HG03521 (cell line): ENCODE results near the gene DGCR8.

ENCODE experiments used
- ATAC-seq: cut with Tn5 transposase; IDR thresholded peaks from one replicate; pipeline ENCODE4 v1.9.1; 2021; ENCODE audit warnings: mild to moderate bottlenecking, moderate library complexity; ENCODE audit not compliant: unreplicated experiment

DGCR8 gene

DNA sequence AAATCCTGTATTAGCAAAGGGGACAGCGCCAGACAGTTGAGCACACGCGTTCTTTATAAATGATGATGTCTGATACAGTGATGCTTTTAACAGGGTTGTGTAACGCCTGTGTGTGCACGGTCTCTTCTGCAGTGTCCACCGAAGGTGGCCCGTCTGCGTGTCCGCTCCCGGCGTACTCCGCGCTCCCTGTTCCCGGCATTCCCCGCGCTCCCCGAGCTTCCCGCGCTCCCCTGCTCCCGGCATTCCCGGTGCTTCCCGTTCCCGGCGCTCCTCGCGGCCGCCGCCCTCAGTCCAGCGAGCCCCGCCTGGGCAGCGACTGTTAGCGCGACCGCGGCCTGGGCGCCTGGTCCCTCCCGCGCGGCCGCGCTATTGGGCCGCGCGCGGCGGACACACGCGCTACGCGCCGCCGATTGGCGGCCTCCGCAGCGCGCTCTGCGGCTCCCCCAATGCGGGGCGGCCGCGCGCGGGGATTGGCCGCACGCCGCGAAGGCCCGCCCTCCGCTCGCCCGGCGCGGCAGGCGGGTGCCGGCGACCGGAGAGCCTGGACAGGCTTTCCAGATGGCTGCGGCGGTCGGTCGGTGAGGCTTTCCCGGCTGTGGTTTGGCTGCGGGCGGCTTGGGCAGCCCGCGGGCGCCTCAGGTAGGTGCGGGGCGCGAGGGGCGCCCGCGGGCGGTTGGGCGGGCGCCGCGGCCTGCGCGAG lies at the start of gene DGCR8:
Gene DGCR8, plus strand, starts transcription at position 497 of the 700 bp plus-strand sequence. CDS start 5,723 bp downstream, outside the sequence.
- ATAC-seq: peak; percentile 81

DNA sequence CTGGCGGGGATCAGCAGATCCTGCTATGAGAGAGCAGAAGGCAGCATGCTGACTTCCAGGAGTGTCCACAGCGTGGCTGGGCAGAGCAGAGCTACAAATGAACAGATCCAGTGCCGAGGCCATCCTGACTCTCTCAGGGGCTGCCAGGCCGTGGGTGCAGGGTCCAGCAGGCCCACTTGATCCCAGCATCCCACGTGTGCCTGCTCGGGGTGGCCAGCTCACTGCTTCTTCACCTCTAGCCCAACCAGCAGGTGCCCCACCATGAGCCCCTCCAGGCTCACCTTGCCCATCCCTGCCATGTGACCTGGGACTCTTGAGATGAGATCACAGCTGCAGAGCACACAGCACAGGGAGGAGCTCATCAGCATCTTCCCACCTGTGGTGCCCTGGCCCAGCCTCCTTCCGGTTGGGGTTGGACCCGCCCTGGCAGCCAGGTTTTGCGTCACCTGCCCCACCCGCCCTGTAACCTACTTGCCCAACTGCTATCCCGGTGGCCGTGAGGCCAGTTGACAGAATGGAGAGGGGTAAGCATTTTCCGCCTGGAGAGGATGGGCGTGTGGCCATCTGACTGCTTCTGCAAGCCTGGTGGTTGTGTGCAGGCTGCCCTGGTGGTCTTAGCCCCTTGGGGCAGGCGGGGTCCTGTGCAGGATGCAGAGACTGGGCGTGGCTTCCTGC lies 48.2 kb upstream of the DGCR8 start:
- no peak for ATAC-seq

DNA sequence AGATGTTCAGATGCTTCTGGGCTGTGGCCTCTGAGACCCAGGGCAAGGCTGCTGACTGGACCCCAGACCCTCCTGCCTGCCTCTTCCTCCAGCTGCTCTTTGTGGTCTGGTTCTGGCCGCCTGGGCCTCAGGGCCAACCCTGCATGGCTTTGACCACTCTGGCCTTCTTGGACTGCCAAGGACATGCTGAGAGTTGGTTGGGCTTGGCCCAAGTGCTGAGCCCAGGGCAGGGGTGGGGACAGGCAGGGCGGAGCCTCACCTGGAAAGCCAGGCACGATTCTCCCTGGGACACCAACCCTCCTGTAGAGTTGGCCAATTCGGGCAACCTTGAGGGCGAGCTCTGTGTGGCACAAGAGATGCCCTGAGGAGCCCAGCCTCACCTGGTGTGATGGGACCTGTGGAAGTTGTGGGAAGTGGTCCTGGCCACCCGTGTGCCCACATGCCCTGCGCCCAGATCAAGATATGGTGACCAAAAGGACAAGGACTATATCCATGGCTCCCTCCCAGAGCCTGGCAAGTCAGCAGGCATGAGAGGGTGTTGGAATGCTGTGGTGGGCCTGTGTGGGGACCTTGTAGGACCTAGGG lies 47.5 kb upstream of the DGCR8 start:
- no peak for ATAC-seq

DNA sequence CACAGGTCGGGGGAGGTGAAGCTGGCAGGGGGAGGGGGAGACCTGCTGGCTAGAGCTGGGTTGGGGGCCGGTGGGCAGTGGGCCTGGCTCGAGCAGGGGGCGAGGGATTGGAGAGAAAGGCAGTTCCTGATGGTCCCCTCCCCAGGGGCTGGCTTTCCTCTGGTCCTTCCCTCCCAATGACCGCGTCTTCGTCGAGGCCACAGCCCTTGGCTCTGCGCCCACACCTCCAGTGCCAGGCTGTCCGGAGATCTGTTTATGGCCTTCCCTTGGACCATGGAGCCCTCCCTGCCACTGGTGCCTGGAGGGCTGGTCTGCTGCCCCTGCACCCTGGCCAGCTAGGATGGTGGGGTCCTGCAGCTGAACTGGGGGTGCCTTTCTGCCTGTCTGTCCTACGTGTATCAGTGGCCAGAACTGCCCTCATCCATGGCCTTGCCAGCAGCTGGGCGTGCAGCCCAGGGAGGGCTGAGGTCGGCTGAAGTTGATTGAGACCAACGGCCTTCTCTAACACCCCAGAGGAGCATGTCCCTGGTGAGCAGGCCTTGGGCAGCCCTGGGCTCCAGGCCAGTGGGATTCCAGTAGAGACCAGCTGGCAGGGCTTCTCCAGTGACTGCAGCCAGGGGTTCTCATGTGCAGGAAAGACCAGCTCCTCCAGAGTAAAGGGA lies 46.9 kb upstream of the DGCR8 start:
- ATAC-seq: no peak

DNA sequence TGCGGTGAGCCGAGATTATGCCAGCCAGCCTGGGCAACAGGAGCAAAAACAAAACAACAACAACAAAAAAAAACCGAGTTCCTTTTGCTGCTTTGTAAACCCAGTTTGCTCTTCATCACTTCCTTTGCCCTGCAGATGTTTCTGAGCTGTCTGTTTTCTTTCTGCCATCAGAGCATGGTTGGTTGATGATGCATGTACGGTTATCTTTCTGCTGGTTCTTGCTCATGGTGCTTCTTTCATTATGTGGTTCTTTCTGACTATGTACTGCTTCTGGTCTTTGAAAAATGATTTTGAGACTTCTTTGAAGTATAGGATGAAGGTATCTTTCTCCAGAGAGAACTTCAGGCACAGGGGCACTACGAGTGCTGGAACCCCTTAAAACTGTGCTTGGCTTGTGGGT lies 45.9 kb upstream of the DGCR8 start:
- ATAC-seq: no peak

DNA sequence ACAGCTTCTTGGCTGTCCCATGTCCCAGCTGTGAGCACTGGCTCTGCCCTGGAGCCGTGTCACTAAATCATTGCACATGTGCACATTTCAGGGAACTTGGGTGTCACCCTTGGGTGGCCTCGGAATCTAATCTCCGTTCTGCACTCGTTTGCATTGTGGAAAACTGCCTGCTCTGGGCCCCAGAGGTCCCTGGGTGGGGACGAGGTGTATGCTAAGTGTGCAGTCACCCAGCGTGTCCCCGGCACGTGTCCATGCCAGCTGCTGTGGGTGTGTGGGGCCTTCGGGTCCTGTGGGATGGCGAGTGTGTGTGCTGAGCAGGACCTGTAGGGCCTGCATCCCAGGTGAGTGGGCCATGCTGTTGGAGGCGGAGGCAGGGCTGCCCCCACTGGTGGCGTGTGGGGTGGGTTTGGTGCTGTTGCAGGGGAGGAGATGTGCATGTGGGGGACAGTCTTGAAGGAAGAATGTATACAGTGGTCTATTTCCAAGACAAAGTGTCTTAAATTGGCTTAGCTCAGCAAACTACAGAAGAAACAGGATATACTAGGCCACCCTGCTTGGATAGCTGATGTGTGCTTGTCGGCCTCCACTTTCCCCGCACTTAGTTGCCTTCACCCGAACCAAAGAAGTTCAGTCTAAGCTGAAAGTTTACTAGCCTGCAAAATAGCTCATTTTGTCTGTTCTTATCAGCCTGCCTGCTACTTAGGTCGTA lies 44.5 kb upstream of the DGCR8 start:
- no peak for ATAC-seq

DNA sequence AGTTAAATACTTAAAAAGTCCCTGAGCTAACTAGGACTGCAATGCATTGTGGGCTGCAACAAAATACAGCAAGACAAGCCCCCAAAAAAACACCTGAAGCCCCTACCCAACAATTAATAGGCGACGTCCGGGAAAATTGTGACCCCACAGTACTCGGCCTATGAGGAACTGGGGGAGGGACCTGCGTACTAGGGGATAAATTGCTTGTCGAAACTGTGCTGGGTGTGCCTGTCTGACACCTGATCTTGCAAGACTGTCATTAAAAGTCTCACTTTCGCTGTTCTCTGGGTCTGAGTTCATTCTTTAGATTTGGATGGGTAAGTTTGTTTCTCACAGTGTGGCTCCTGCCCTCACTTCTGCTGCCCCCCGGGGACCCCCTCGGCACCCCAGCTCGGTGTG lies 44.0 kb upstream of the DGCR8 start:
- ATAC-seq: no peak

DNA sequence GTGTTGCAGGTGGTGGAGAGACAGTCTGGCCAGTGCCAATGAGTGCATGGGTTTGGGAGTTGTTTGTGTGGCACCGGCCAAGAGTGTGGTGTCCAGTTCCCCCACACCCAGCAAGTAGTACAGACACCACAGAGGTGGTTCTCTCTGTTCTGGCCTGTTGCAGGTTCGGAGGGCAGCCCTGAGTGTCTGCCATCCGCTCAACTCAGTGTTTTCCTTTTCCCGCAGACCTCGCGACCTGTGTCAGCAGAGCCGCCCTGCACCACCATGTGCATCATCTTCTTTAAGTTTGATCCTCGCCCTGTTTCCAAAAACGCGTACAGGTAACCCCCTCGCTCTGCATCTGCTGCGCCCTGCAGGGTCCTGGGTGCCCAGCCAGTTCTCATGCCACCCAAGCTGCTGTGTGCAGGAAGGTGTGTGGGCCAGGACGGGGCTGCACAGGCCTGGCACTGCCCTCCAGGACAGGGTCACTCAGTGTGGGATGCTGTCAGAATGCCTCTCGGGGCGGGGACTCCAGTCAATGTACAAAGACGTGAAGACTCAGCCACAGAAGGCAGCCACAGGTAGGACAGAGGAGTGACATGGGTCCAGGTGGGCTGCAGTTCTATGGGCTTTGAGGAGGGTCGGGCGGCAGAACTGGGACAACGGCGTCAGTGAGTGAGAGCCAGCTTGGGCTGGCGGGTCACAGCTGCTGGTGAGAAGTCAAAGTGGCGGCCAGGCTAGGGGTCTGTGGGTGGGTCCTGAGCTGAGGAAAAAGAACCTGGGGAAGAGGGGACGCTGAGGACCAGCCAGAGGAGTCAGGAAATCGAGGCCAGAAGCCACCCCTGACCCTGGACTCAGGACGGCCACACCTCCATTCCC lies 43.3 kb upstream of the DGCR8 start:
- no peak for ATAC-seq

DNA sequence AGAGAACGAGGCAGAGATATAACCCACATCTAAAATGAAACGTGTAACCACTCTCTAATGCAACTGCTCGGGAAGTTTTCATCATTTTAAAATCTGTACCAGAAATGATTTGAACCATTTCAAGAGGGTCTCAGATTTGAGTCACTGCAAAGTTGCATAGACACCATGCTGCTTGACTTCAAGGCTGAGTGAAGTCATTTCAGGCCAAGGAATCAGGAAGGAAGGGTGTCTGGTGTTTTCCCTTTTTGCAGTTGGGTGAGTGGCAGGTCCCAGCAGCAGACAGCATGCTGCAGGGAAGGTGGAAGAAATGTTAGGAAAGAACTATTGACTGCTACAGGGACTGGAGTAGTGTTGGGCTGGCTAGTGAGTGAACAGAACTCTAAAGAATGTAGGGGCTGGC lies 42.6 kb upstream of the DGCR8 start:
- no peak for ATAC-seq

DNA sequence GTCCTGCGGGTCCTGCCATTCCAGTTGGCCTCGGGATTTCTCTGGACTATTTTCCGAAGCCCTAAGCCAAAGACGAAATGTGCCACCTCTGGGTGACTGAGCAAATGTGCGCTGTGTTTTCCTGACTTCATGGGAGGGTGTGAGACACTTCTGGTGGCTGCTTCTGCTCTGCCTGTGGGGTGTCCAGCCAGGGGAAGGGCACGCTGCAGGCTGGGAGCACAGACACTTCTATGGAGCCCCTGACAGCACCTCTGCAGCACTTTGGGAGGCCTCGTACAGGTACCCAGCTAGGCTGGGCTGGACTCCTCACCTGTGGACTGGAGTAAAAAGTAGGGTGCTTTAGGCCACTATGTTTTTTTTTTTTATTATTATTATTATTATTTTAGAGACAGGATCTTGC lies 41.5 kb upstream of the DGCR8 start:
- ATAC-seq: no peak

DNA sequence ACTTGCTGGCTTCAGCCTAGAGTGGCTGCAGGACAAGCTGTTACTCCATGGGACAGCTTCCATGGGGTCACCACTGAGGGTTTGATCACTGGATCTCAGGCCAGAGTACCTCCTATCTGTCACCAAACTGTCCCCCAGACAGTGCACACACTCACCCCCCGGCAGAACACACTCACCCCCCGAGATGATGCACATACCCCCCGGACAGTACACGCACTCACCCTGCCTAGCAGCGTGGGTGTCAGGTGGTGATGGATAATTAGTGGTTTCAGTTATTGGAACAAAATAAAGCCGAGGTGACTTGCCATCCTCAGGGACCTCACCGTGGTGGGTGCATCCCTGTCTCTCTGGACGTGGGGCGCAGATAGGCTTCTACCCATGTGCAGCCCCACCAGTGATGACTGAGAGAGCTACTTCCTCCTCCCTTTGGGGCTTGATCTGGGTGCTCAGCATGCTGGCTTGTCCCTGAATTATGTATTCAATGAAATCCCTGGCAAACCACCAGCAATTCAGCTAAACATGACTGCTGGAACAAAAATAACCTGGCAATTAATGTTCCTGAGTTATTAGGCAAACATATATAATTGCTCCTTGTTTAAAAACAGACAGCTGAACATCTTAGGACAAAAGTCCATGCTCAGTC lies 40.2 kb upstream of the DGCR8 start:
- ATAC-seq: no peak

DNA sequence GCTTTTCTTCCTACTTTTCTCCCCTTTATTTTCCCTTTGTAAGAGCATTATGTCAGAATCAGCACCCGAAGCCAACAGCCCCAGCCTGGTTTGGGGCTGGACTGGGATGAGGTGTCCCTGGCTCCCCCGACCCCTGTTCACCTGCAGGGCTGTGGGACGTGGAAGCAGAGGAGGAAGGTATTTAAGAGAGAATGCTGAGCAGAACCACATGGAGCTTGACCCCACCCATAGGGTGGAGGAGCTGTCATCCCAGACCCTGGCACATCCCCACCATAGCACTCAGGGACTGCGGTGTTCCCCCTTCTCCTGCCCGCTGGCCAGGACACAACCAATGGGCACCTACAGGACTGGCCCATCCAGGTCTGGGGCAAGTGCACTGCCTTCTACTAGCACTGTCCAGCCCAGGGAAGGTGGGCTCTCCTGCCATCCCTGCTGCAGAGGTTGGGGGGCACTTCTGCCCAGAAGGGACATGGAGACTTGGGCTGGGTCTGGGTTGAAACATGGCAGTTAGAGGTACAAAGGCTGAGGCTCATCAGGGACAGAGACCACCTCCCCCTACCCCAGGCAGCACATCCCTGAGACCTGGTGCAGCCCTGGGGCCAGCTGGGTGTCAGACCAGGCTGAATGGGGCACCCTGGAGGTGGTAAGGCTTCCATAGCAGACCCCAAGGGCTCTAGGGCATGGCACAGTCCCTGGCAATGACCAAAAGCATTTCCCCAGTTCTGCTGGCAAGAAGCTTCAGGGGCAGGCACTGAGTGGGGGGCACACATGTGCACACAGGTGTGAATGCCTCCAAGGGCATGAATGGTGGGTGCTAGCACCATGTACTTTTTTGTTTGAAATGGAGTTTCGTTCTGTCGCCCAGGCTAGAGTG lies 39.5 kb upstream of the DGCR8 start:
- no peak for ATAC-seq

DNA sequence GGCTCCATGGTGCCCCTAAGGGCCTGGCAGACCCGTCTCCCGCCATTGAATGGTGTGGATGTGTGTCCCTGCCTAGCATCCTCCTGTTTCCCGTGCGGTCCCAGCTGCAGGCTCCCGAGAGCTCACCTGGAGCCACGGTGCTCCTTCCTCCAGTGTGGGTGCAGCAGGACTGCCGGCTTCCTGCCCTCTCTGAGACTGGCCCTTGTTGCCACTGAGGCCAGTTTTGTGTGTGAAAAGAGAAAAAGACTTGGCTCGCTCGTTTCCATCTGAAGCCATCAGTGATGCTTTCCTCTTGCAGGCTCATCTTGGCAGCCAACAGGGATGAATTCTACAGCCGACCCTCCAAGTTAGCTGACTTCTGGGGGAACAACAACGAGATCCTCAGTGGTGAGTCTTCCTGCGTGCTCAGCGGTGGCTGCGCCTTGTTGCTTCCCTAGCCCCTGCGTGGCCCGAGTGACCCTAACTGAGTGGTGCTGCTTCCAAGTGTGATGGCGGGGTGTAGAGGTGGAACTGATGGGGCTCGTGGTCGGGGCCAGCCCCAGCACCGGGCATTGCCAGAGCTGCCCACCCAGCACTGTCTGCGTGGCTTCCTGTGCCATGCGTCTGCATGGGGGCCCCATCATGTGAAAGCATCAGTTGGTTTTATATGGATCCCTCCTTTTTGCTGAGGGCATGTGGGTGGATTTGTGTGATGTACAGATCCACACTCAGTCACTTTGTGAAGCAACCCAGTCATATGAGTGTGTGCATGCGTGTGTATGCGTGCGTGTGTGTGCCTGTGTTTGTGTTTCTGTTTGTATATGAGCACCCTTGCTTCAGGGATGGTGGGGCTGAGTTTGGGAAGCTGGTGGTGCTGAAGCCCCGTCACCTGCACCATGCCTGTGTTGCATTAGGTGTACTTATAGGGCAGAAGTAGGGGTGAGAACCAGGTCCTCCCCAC lies 36.7 kb upstream of the DGCR8 start:
- no peak for ATAC-seq

DNA sequence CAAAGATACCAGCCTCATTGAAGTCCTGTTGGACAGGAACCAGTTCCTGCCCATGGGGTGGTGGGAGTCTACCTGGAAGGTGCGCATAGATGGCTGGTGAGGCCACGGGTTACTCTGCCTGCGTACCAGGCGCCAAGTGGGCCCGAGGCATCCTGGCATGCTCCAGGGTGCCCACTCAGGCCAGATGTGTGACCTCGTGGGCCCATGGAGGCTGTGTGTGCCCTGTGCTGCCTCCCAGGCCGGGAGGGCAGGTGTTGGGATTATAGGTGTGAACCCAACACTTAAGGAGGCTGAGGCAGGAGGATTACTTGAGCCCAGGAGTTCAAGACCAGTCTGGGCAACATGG lies 36.1 kb upstream of the DGCR8 start:
- no peak for ATAC-seq

DNA sequence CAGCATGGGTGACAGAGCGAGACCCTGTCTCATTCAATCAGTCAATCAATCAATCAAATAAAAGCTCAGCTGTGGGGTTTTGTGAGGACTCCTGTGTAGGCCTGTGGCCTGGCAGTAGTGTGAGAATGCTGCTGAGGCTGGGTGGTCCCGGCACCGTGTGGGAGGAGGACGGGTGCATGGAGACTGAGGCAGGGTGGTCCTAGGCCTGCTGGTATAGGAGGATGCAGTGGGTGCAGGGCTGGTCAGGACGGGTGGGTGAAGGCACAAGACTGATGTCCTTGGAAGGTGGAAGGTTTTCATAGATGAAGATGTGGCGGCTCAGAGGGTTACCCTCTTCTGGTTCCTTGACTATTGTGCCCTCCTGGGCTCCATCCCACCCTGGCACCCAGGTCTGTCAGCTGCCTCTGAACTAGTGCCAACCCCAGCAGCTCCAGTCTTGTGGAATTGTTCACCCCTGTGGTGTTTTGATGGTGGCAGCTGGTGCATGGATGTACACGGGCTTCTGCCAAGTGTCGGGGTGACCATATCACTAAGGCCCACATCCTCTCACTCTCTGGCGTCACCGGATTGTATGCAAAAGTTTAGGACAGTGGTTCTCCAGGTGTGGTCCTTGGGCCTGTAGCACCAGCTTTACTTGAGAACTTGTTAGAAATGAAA lies 35.4 kb upstream of the DGCR8 start:
- ATAC-seq: no peak

DNA sequence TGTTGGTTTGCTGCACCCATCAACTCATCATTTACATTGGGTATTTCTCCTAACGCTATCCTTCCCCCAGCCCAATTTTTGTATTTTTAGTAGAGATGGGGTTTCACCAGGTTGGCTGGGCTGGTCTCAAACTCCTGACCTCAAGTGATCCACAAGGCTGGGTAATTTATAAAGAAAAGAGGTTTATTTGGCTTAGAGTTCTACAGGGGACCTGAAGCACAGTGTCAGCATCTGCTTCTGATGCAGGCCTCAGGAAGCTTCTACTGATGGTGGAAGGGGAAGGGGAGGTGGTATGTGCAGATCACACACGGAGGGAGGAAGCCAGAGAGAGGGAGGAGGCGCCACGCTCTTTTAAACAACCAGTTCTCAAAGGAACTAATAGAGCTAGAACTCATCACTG lies 33.3 kb upstream of the DGCR8 start:
- ATAC-seq: no peak

DNA sequence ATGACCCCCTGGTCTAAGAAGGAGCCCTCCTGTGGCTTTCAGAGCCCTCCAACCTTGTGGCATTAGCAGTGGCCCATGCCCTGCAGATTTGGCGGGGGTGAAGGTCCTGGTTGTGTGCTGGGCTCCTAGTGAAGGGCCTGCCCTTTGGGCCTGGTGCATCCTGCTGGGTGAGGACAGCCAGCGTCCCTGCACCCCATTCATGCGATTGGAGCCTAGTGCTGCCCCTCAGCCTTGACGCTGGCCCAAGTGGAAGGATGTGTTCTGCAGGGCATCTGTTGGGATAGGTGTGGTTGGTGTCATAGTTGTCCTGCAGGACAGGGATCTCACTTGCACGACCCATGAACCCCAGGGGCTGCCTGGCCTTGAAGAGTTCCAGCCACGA lies 28.1 kb upstream of the DGCR8 start:
- no peak for ATAC-seq
